Mesenchymal stem cell (in vitro differentiated cells and primary cell): ENCODE data around the gene NUDT3.
A peak's percentile ranks its signal among the peaks of the same experiment; 100 is the strongest.
"Not testable (repeated sequence)": the region's sequence is repeated elsewhere in the genome, so short reads cannot be mapped to it uniquely, and the experiment has no call there.

Experiments
- DNase-seq: peaks from one replicate; pipeline ENCODE4 v3.0.0-alpha.2; 2013
- H2AFZ ChIP-seq: one replicate; pipeline ENCODE4 v1.6.1; 2013; ENCODE audit warnings: low read depth, mild to moderate bottlenecking, control low read depth, inconsistent platforms, low read length, moderate library complexity
- H2AK5ac ChIP-seq: 2 replicates; pipeline ENCODE4 v1.6.1; 2013; ENCODE audit warnings: low read length, moderate library complexity, mild to moderate bottlenecking, inconsistent platforms; ENCODE audit not compliant: severe bottlenecking
- H2BK120ac ChIP-seq: one replicate; pipeline ENCODE4 v1.6.1; 2013; ENCODE audit warnings: low read depth, mild to moderate bottlenecking, inconsistent platforms, low read length, moderate library complexity
- H2BK12ac ChIP-seq, 2 experiments: one replicate each; pipeline ENCODE4 v1.6.1; 2013; ENCODE audit warnings: inconsistent platforms in 2 of 2, low read length in 2 of 2, mild to moderate bottlenecking in 2 of 2, moderate library complexity in 2 of 2, control low read depth in 1 of 2
- H2BK15ac ChIP-seq: one replicate; pipeline ENCODE4 v1.6.1; 2013; ENCODE audit warnings: mild to moderate bottlenecking, low read depth, inconsistent platforms; ENCODE audit not compliant: poor library complexity, severe bottlenecking
- H2BK5ac ChIP-seq: 2 replicates; pipeline ENCODE4 v1.6.1; 2013; ENCODE audit warnings: low read depth, mild to moderate bottlenecking, low read length, control low read depth, inconsistent platforms; ENCODE audit not compliant: poor library complexity, severe bottlenecking
- H3K14ac ChIP-seq, 2 experiments: one replicate each; pipeline ENCODE4 v1.6.1; 2013; ENCODE audit warnings: inconsistent platforms in 2 of 2, low read length in 2 of 2, control low read depth in 1 of 2, mild to moderate bottlenecking in 1 of 2, moderate library complexity in 1 of 2
- H3K18ac ChIP-seq, 2 experiments: one replicate each; pipeline ENCODE4 v1.6.1; 2013; ENCODE audit warnings: inconsistent platforms in 2 of 2, low read length in 2 of 2, control low read depth in 1 of 2, low read depth in 1 of 2, mild to moderate bottlenecking in 1 of 2
- H3K23ac ChIP-seq, 2 experiments: one replicate each; pipeline ENCODE4 v1.6.1; 2013; ENCODE audit warnings: inconsistent platforms in 2 of 2, low read length in 2 of 2, mild to moderate bottlenecking in 2 of 2, moderate library complexity in 2 of 2, control low read depth in 1 of 2
- H3K27ac ChIP-seq: 2 replicates; pipeline ENCODE4 v1.5.1; 2013; ENCODE audit warnings: mild to moderate bottlenecking, moderate library complexity, low read length, control low read depth, inconsistent platforms; ENCODE audit not compliant: poor library complexity, severe bottlenecking
- H3K27me3 ChIP-seq, 2 experiments: 2 replicates each; pipeline versions ENCODE4 v1.6.1 to v1.7.0; 2013; ENCODE audit warnings: low read length in 2 of 2, mild to moderate bottlenecking in 2 of 2, moderate library complexity in 2 of 2, control low read depth in 1 of 2, inconsistent platforms in 1 of 2; ENCODE audit not compliant: control insufficient read depth in 1 of 2, insufficient read depth in 1 of 2
- H3K36me3 ChIP-seq, 2 experiments: 2 replicates each; pipeline versions ENCODE4 v1.6.1 to v1.7.0; 2013; ENCODE audit warnings: low read length in 2 of 2, control low read depth in 1 of 2, inconsistent platforms in 1 of 2, low read depth in 1 of 2, mild to moderate bottlenecking in 1 of 2; ENCODE audit not compliant: insufficient read depth in 2 of 2, control insufficient read depth in 1 of 2
- H3K4ac ChIP-seq, 2 experiments: one replicate each; pipeline ENCODE4 v1.6.1; 2013; ENCODE audit warnings: inconsistent platforms in 2 of 2, low read length in 2 of 2, mild to moderate bottlenecking in 2 of 2, moderate library complexity in 2 of 2, control low read depth in 1 of 2, low read depth in 1 of 2
- H3K4me1 ChIP-seq: 2 replicates; pipeline ENCODE4 v1.6.1; 2013; ENCODE audit warnings: low read depth, low read length, control low read depth; ENCODE audit not compliant: control insufficient read depth, insufficient read depth
- H3K4me2 ChIP-seq: 2 replicates; pipeline ENCODE4 v1.6.1; 2013; ENCODE audit warnings: low read length, mild to moderate bottlenecking, inconsistent platforms; ENCODE audit not compliant: poor library complexity, severe bottlenecking
- H3K4me3 ChIP-seq, 2 experiments: 2 replicates each; pipeline versions ENCODE4 v1.5.1 to v1.7.0; 2013; ENCODE audit warnings: low read length in 2 of 2, mild to moderate bottlenecking in 2 of 2, control low read depth in 1 of 2, low read depth in 1 of 2; ENCODE audit not compliant: insufficient read depth in 1 of 2
- H3K79me1 ChIP-seq: replicated peaks from 2 replicates; pipeline ENCODE4 v1.6.1; 2013; ENCODE audit warnings: mild to moderate bottlenecking, control low read depth, low read length, inconsistent platforms; ENCODE audit not compliant: poor library complexity, severe bottlenecking
- H3K9ac ChIP-seq: 2 replicates; pipeline ENCODE4 v1.7.0; 2013; ENCODE audit warnings: mild to moderate bottlenecking, low read length, moderate library complexity
- H3K9me3 ChIP-seq: 2 replicates; pipeline ENCODE4 v1.7.0; 2013; ENCODE audit warnings: mild to moderate bottlenecking, low read length; ENCODE audit not compliant: control insufficient read depth
- H4K8ac ChIP-seq: one replicate; pipeline ENCODE4 v1.6.1; 2013; ENCODE audit warnings: inconsistent platforms, mild to moderate bottlenecking, low read length, moderate library complexity
- H4K91ac ChIP-seq: one replicate; pipeline ENCODE4 v1.6.1; 2013; ENCODE audit warnings: mild to moderate bottlenecking, low read length, inconsistent platforms
- WGBS: methylation state at CpG from one replicate; pipeline ENCODE4 v1.1.7; 2013; ENCODE audit warnings: mixed read lengths; 5-methylcytosine and 5-hydroxymethylcytosine counted together

The NUDT3 gene

GRCh38 chr6:34407915-34408314, 15.4 kb upstream of the NUDT3 start:
- not testable (repeated sequence) for H2AK5ac ChIP-seq, H3K18ac ChIP-seq, H3K4me3 ChIP-seq, DNase-seq, H3K4ac ChIP-seq, H3K4me2 ChIP-seq, H3K36me3 ChIP-seq, H2BK120ac ChIP-seq, H3K23ac ChIP-seq, H3K9ac ChIP-seq, H3K79me1 ChIP-seq, H3K14ac ChIP-seq, H4K8ac ChIP-seq, H3K4me1 ChIP-seq, H3K27me3 ChIP-seq, H2AFZ ChIP-seq, H2BK15ac ChIP-seq, H4K91ac ChIP-seq, H3K9me3 ChIP-seq, H2BK5ac ChIP-seq, H2BK12ac ChIP-seq, H3K27ac ChIP-seq
- 93% methylated on average over 1 of the region's 1 CpG for WGBS

- H3K27me3 ChIP-seq: no peaks in the 10 kb centered on the region
- H2BK15ac ChIP-seq: no peak overlapping the region
- H3K9ac ChIP-seq: no peak overlapping the region
- no peak overlapping the region for H3K18ac ChIP-seq
- no peak overlapping the region for H2AFZ ChIP-seq
- H3K4me2 ChIP-seq: no peak overlapping the region
- H3K36me3 ChIP-seq: no peaks in the 10 kb centered on the region
- no peaks in the 10 kb centered on the region for H3K79me1 ChIP-seq
- no CpG with 5 or more reads among the region's 6 CpGs for WGBS
- no peak overlapping the region for H2AK5ac ChIP-seq
- no peak overlapping the region for H3K4me3 ChIP-seq
- H3K4me1 ChIP-seq: no peaks in the 10 kb centered on the region
- no peak overlapping the region for H3K27ac ChIP-seq
- H4K91ac ChIP-seq: no peak overlapping the region
- no peak overlapping the region for H3K14ac ChIP-seq
- no peak for DNase-seq
- no peak overlapping the region for H4K8ac ChIP-seq
- H3K4ac ChIP-seq: no peak overlapping the region
- H2BK12ac ChIP-seq: no peak overlapping the region
- no peak overlapping the region for H2BK5ac ChIP-seq
- H3K9me3 ChIP-seq: peaks cover 3% of the 10 kb centered on the region
- no peak overlapping the region for H2BK120ac ChIP-seq
- H3K23ac ChIP-seq: no peak overlapping the region
Observed at GRCh38 chr6:34396518-34396917, 4.0 kb upstream of the NUDT3 start.

GRCh38 chr6:34393966-34394305, 1.5 kb upstream of the NUDT3 start:
- Histone ChIP-seq H3K4ac (no peak overlapping the region), H3K79me1 (no peaks in the 10 kb centered on the region), H3K27ac (no peak overlapping the region), H3K4me1 (no peaks in the 10 kb centered on the region), H2BK5ac (no peak overlapping the region), H3K27me3 (no peaks in the 10 kb centered on the region), H3K18ac (no peak overlapping the region), H3K4me2 (no peak overlapping the region), H3K9ac (peak overlapping the region; percentile 5), H2AK5ac (no peak overlapping the region), H3K23ac (no peak overlapping the region), H2BK12ac (no peak overlapping the region), H2BK15ac (no peak overlapping the region), H3K14ac (no peak overlapping the region), H2BK120ac (no peak overlapping the region), H2AFZ (no peak overlapping the region), H4K91ac (no peak overlapping the region), H4K8ac (no peak overlapping the region), H3K4me3 (no peak overlapping the region), H3K9me3 (peaks cover 3% of the 10 kb centered on the region), H3K36me3 (no peaks in the 10 kb centered on the region)
- DNase-seq: no peak
- WGBS: 90% methylated on average over 3 of the region's 3 CpGs

GRCh38 chr6:34393191-34393965, 909 bp upstream of the NUDT3 start:
- H2BK15ac ChIP-seq: no peak overlapping the region
- no peaks in the 10 kb centered on the region for H3K36me3 ChIP-seq
- H4K91ac ChIP-seq: no peak overlapping the region
- H3K9ac ChIP-seq: peak overlapping the region; percentile 78
- H2BK5ac ChIP-seq: no peak overlapping the region
- H2AFZ ChIP-seq: peak overlapping the region; percentile 32
- DNase-seq: no peak
- H3K9me3 ChIP-seq: peaks cover 3% of the 10 kb centered on the region
- H2BK120ac ChIP-seq: no peak overlapping the region
- no peak overlapping the region for H3K18ac ChIP-seq
- no peak overlapping the region for H3K14ac ChIP-seq
- no peak overlapping the region for H3K4ac ChIP-seq
- peak overlapping the region; percentile 78 for H3K4me2 ChIP-seq
- no peak overlapping the region for H4K8ac ChIP-seq
- H2AK5ac ChIP-seq: no peak overlapping the region
- H2BK12ac ChIP-seq: no peak overlapping the region
- H3K27me3 ChIP-seq: no peaks in the 10 kb centered on the region
- no peaks in the 10 kb centered on the region for H3K4me1 ChIP-seq
- H3K27ac ChIP-seq: peak overlapping the region; percentile 49
- H3K4me3 ChIP-seq: peak overlapping the region in 1 of 2 experiments; percentile 91
- no peaks in the 10 kb centered on the region for H3K79me1 ChIP-seq
- 99% methylated on average over 7 of the region's 16 CpGs for WGBS
- no peak overlapping the region for H3K23ac ChIP-seq
